ENCODE data around the gene HINT3.

- no peak for TF ChIP-seq CTCF (IDR thresholded peaks at IDR 0.05)
- no peak for TF ChIP-seq POLR2A (IDR thresholded peaks at IDR 0.05)
- no peak for TF ChIP-seq POLR2AphosphoS5 (IDR thresholded peaks at IDR 0.05)
Measured at GRCh38 chr6:125953502-125953875, 3.1 kb upstream of the HINT3 start.
